KOPT-K1 (cell line): ENCODE results near the gene SFSWAP.
A peak's percentile ranks its signal among the peaks of the same experiment; 100 is the strongest.
"Not testable (repeated sequence)": the region's sequence is repeated elsewhere in the genome, so short reads cannot be mapped to it uniquely, and the experiment has no call there.

Experiments
- H3K27ac ChIP-seq: fragments of 200-600 bp; sonication (generic); 2 replicates; pipeline ENCODE4 v1.5.1; 2016; ENCODE audit warnings: antibody characterized with exemption, mild to moderate bottlenecking, low read depth, low read length; ENCODE audit not compliant: poor library complexity, severe bottlenecking
- H3K36me3 ChIP-seq: fragments of 200-600 bp; sonication (generic); 2 replicates; pipeline ENCODE4 v1.5.1; 2017; ENCODE audit warnings: antibody characterized with exemption, mild to moderate bottlenecking, low read length, moderate library complexity; ENCODE audit not compliant: insufficient read depth
- H3K9me3 ChIP-seq: fragments of 200-600 bp; sonication (generic); 2 replicates; pipeline ENCODE4 v1.5.1; 2017; ENCODE audit warnings: antibody characterized with exemption, low read length, mild to moderate bottlenecking; ENCODE audit not compliant: insufficient read depth, poor library complexity, severe bottlenecking

SFSWAP gene

GRCh38 chr12:131710464-131711457, at the start of gene SFSWAP:
Gene SFSWAP, plus strand, starts transcription at chr12:131711090. Its CDS starts 140 bp downstream, at chr12:131711230.
- Histone ChIP-seq H3K27ac (peak within 1 kb of the TSS; percentile 99), H3K36me3 (peaks cover 28% of the 10 kb centered on the region), H3K9me3 (peaks cover 3% of the 10 kb centered on the region)

- not testable (repeated sequence) for H3K27ac ChIP-seq, H3K9me3 ChIP-seq, H3K36me3 ChIP-seq
Observed at GRCh38 chr12:131661170-131661985, 49.5 kb upstream of the SFSWAP start.

- not testable (repeated sequence) for H3K36me3 ChIP-seq, H3K27ac ChIP-seq, H3K9me3 ChIP-seq
Observed at GRCh38 chr12:131661986-131662288, 49.0 kb upstream of the SFSWAP start.

GRCh38 chr12:131662346-131662745, 48.5 kb upstream of the SFSWAP start:
- not testable (repeated sequence) for H3K27ac ChIP-seq, H3K9me3 ChIP-seq, H3K36me3 ChIP-seq

GRCh38 chr12:131665666-131666065, 45.2 kb upstream of the SFSWAP start:
- H3K27ac ChIP-seq, H3K36me3 ChIP-seq, H3K9me3 ChIP-seq: not testable (repeated sequence)

GRCh38 chr12:131666486-131666885, 44.4 kb upstream of the SFSWAP start:
- not testable (repeated sequence) for H3K27ac ChIP-seq, H3K9me3 ChIP-seq, H3K36me3 ChIP-seq

GRCh38 chr12:131666978-131667601, 43.8 kb upstream of the SFSWAP start:
- H3K27ac ChIP-seq, H3K9me3 ChIP-seq, H3K36me3 ChIP-seq: not testable (repeated sequence)

GRCh38 chr12:131671276-131671675, 39.6 kb upstream of the SFSWAP start:
- Histone ChIP-seq H3K9me3 (no peaks in the 10 kb centered on the region), H3K36me3 (no peaks in the 10 kb centered on the region), H3K27ac (no peak overlapping the region)

GRCh38 chr12:131671871-131672270, 39.0 kb upstream of the SFSWAP start:
- Histone ChIP-seq H3K27ac (no peak overlapping the region), H3K36me3 (no peaks in the 10 kb centered on the region), H3K9me3 (no peaks in the 10 kb centered on the region)

- Histone ChIP-seq H3K27ac (no peak overlapping the region), H3K9me3 (no peaks in the 10 kb centered on the region), H3K36me3 (no peaks in the 10 kb centered on the region)
Observed at GRCh38 chr12:131672311-131672940, 38.5 kb upstream of the SFSWAP start.

- no peaks in the 10 kb centered on the region for H3K36me3 ChIP-seq
- H3K9me3 ChIP-seq, result no peaks in the 10 kb centered on the region
- no peak overlapping the region for H3K27ac ChIP-seq
Observed at GRCh38 chr12:131672941-131673887, 37.7 kb upstream of the SFSWAP start.

GRCh38 chr12:131673888-131674257, 37.0 kb upstream of the SFSWAP start:
- Histone ChIP-seq H3K36me3 (no peaks in the 10 kb centered on the region), H3K9me3 (no peaks in the 10 kb centered on the region), H3K27ac (no peak overlapping the region)

- no peak overlapping the region for H3K27ac ChIP-seq
- no peaks in the 10 kb centered on the region for H3K9me3 ChIP-seq
- no peaks in the 10 kb centered on the region for H3K36me3 ChIP-seq
Observed at GRCh38 chr12:131674373-131674772, 36.5 kb upstream of the SFSWAP start.
